Measurements from ENCODE around the gene GRIA1.

The GRIA1 gene

DNA sequence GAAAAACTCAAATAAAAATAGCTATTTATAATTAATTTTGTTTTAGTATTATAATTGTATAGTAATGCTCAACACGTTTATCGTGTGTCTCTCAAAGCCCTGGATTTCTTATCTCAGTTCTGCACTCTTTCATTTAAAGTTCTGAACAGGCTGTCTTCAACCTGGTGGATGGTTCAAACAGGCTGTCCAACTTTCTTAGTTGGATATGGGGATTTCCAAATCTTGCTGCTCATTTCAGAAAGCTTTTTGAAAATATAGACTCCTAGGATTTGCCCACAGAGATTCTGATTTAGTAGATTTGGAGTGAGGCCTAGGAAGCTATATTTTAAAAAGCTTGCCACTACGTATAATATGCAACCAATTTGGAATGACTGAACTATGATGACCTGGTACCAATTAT, 120.3 kb downstream of the GRIA1 start:
- no peak for DNase-seq (ENCODE audit: low read depth, low spot score)

GRCh38 chr5:153613144-153613543, 122.7 kb downstream of the GRIA1 start:
- no peak for DNase-seq (ENCODE audit: low read depth, low spot score)

GRCh38 chr5:153613672-153614071, 123.2 kb downstream of the GRIA1 start:
- DNase-seq (ENCODE audit: low read depth, low spot score) = no peak

GRCh38 chr5:153617190-153617589, 126.7 kb downstream of the GRIA1 start:
- no peak for DNase-seq (ENCODE audit: low read depth, low spot score)

- DNase-seq (ENCODE audit: low read depth, low spot score) = no peak
Observed at GRCh38 chr5:153618307-153618706, 127.8 kb downstream of the GRIA1 start.

- DNase-seq (ENCODE audit: low read depth, low spot score) = no peak
Observed at GRCh38 chr5:153618867-153619266, 128.4 kb downstream of the GRIA1 start.

DNA sequence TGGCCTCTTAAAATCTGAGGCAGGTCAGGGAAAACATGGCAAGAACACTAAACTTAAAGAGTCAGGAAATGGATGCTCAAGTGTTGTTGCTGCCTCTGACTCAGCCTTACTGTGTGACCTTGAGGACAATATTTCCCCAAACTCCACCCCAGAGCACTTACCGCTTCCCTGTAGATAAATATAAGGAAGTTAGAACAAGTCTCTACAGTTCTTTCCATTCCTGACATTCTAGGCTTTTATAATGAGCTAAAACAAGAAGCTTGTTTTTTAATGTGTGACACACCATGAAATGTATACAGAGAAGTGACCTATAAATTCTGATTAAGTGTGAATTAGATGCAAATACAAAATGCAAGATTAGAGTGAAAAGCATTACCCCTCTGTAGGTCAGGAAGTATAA, 129.3 kb downstream of the GRIA1 start:
- DNase-seq (ENCODE audit: low read depth, low spot score) = no peak

DNA sequence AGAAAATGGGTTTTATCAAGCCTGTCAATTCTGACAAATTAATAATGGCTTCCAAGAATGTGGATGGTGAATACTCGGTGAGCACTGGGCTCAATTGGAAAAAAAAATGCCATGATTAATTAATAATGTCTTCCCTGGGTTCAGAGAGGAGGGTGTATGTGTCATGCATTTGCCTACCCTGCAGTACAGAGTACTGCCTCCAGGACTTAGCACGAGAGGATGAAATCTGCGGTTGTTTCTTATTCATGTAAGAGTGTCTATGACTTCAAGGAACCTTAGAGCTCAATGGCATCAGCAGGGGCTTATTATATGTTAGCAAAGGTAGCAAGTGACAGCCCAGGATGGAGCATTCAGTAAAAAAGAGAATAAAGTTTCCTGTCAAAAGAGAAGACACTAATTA, 132.7 kb downstream of the GRIA1 start:
- DNase-seq (ENCODE audit: low read depth, low spot score) = no peak

DNA sequence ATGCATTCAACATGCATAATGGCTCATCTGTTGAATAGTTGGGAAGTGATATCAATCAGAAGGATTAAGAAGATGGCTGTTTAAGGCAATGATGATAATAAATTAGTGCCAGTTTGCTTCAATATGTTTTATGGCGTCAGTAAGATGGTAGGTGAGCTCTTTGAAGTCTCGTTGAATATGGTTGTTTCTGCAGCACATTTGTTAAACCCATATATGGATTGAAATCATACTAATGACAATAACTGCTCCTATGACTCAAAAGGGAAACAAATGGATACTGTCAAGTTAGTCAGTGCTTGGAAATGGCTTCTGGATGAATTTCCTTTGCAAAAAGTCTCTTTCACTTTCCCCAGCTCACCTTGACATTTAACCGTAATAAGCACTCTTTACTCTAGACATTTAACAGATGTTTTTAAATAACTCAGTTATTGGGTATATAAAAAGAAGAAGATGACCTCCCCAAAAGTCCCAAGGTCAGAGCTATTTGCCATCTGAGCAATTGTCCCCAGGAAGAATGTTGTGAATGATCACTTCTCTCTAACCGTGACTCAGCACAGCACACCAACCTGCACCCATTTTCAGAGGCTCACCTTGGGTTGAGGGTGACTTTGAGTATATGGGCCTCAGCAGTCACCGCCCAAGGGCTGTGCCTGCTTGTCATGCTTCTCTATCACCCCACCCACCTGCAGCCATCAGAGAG, 133.4 kb downstream of the GRIA1 start:
- DNase-seq (ENCODE audit: low read depth, low spot score) = no peak

DNA sequence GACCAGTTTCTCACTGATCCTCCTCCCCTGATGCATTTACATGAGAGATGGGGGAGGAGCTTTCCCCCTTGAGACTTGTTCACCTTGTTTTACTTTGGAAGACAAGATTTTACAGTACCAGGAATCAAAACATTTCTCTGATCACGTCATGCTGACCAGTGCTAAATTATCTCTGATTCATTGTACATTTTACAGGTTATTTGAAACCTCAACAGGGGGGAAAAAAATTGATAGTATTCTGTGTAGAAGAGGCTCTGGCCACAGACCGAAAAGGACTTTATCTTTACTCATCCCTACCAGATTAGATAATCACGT, 133.9 kb downstream of the GRIA1 start:
- no peak for DNase-seq (ENCODE audit: low read depth, low spot score)

- DNase-seq (ENCODE audit: low read depth, low spot score) = no peak
Observed at GRCh38 chr5:153625826-153626354, 135.4 kb downstream of the GRIA1 start.

DNA sequence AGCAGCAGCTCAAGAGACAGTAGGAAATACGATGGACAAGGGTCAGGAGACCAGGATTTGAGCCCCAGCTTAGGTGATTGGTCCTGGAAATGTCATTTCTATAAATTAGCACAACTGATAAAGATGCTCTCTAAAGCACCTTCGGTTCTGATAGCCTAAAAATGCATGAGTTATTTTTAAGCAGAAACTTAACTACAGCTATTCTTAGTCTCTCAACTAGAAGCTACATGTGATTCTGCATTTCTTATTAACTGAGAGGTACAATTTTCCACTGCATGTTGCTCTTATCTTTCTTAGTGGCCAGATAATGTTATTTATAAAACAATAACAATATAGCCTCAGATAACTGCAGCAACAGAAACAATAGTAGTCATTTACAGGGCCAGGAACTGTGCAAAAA, 136.4 kb downstream of the GRIA1 start:
- DNase-seq (ENCODE audit: low read depth, low spot score) = no peak

GRCh38 chr5:153629027-153629895, 138.8 kb downstream of the GRIA1 start:
- peak; percentile 63 for DNase-seq (ENCODE audit: low read depth, low spot score)

GRCh38 chr5:153630546-153630945, 140.1 kb downstream of the GRIA1 start:
- DNase-seq (ENCODE audit: low read depth, low spot score) = no peak

- DNase-seq (ENCODE audit: low read depth, low spot score) = no peak
Observed at GRCh38 chr5:153632748-153633290, 142.3 kb downstream of the GRIA1 start.

DNA sequence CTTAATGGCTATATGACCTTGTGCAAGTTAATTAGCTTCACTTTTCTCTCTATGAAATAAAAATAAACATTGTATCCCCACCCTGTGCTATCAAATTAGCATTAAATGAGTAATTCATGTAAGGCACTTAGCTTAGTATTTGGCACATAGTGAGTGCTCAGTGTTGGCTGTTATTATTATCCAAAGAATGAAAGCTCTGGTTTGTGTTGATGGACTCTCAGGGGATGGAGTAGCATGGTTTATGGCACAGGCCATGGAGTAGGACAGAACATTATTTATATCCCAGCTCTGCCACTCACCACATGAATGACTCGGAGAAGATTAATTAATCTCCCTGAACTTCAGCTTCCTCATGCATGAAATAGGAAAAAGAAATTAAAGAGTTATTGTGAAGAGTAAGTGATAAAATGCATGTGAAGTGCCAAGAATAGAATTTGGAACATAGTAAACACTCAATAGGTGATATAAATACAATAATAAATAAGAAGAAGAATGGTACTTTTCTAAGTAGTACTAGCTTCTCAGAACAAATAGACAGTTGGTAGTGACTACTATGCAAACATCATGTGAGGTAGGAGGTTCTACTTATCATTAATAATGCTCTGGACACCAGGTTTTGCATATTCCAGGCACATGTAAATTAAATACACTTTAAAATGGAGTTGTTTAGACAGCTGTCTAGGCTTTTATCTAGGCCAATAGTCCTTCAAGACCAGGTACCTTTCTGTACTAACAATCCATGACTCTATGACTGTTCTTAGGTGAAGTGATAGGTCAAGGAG, 146.4 kb downstream of the GRIA1 start:
- DNase-seq (ENCODE audit: low read depth, low spot score) = no peak

- DNase-seq (ENCODE audit: low read depth, low spot score) = no peak
Observed at GRCh38 chr5:153640293-153640692, 149.8 kb downstream of the GRIA1 start.

- no peak for DNase-seq (ENCODE audit: low read depth, low spot score)
Observed at GRCh38 chr5:153641183-153641688, 150.8 kb downstream of the GRIA1 start.

- DNase-seq (ENCODE audit: low read depth, low spot score) = no peak
Observed at GRCh38 chr5:153654504-153655200, 164.2 kb downstream of the GRIA1 start.

DNA sequence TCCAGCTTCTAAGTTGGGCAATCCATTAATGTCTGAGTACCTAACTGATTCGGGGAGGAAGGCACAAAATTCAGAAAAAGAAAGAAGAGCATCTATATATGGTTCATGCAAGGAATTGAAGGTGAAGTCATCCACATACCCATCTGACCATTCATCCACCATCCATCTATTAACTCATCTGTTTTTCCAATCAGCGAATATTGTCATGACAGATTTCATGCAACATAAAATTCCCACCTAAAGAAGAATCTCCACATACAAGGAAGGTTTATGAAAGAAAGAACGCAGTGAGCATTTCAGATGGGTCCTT, 164.7 kb downstream of the GRIA1 start:
- DNase-seq (ENCODE audit: low read depth, low spot score) = no peak

- no peak for DNase-seq (ENCODE audit: low read depth, low spot score)
Observed at GRCh38 chr5:153658149-153658548, 167.7 kb downstream of the GRIA1 start.
